RWPE1 (cell line): ENCODE results near the gene FYN.

Experiments
- CTCF ChIA-PET: fragments of 350-600 bp; sonication (Branson Sonifier 250); formaldehyde crosslinking; extraction: SDS; loops from one replicate; lab custom pipeline; 2021; lab: Yijun Ruan, JAX
- POLR2A ChIA-PET: fragments of 400-600 bp; formaldehyde crosslinking; extraction: SDS; loops from one replicate; lab custom pipeline; 2020; ENCODE audit warnings: antibody characterized with exemption; ENCODE audit not compliant: low non-redundant PET; lab: Yijun Ruan, JAX
- DNase-seq: peaks from one replicate; pipeline ENCODE4 v3.0.0; 2012; ENCODE audit warnings: low spot score
- H3K27ac ChIP-seq: fragments of 450-650 bp; 2 replicates; pipeline ENCODE4 v1.5.1; 2017
- TF ChIP-seq, protein P1 (sequence below): fragments of 450-650 bp; conservative IDR thresholded peaks from 2 replicates; pipeline ENCODE4 v1.5.1; 2017; ENCODE audit warnings: low read depth, mild to moderate bottlenecking

FYN gene

DNA sequence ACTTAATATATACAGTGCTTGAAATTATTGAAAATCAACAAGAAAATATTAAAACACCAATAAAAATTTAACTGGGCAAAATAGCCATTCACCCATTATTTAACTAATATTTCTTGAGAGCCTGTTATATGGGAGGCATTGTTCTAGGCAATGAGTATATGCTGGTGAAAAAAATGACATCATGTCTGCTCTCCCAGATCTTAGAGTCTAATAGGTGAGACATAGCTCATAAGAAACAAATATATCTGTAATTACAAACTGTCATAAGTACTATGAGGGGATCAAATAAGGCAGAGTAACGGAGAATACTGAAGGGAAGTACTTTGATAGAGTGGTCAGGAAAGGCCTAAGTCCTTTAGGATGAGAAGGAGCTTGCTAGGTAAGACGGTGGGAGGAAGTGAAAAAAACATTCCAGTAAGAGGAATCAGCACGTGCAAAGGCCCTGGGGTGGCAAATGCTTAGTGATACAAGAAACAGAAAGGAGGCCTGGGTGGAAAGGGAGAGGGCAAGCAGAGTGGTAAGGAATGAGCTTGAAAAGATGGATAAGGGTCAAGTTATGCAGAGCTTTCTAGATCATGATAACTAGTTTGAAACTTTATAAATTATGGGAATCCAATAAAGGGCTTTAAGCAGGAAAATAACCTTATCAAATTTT is 12.2 kb upstream of the FYN start:
- ChIA-PET POLR2A (no interaction called here), CTCF (interaction anchor here (0.6 kb wide), 1 partner anchor 832 kb away, joined by 5 read pairs; no protein-coding TSS in a partner anchor)
- TF ChIP-seq, protein P1, sequence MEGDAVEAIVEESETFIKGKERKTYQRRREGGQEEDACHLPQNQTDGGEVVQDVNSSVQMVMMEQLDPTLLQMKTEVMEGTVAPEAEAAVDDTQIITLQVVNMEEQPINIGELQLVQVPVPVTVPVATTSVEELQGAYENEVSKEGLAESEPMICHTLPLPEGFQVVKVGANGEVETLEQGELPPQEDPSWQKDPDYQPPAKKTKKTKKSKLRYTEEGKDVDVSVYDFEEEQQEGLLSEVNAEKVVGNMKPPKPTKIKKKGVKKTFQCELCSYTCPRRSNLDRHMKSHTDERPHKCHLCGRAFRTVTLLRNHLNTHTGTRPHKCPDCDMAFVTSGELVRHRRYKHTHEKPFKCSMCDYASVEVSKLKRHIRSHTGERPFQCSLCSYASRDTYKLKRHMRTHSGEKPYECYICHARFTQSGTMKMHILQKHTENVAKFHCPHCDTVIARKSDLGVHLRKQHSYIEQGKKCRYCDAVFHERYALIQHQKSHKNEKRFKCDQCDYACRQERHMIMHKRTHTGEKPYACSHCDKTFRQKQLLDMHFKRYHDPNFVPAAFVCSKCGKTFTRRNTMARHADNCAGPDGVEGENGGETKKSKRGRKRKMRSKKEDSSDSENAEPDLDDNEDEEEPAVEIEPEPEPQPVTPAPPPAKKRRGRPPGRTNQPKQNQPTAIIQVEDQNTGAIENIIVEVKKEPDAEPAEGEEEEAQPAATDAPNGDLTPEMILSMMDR, result no peak
- no peak overlapping the region for H3K27ac ChIP-seq
- no peak for DNase-seq

DNA sequence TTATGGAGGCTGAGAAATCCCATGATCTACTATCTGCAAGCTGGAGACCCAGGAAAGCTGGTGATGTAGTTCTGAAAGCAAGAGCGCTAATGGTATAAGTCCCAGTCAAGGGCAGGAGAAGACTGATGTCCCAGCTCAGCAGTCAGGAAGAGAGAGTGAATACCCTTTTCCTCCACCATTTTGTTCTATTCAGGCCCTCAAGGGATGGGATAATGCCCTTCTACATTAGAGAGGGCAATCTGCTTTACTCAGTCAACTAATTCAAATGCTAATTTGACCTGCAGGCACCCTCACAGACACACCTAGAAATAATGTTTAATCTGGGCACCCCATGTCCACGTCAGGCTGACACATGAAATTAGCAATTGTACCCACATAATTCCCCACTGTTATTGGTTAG is 10.8 kb upstream of the FYN start:
- ChIA-PET POLR2A (no interaction called here), CTCF (no interaction called here)
- H3K27ac ChIP-seq, result no peak overlapping the region
- DNase-seq, result no peak
- TF ChIP-seq, protein P1, result no peak

DNA sequence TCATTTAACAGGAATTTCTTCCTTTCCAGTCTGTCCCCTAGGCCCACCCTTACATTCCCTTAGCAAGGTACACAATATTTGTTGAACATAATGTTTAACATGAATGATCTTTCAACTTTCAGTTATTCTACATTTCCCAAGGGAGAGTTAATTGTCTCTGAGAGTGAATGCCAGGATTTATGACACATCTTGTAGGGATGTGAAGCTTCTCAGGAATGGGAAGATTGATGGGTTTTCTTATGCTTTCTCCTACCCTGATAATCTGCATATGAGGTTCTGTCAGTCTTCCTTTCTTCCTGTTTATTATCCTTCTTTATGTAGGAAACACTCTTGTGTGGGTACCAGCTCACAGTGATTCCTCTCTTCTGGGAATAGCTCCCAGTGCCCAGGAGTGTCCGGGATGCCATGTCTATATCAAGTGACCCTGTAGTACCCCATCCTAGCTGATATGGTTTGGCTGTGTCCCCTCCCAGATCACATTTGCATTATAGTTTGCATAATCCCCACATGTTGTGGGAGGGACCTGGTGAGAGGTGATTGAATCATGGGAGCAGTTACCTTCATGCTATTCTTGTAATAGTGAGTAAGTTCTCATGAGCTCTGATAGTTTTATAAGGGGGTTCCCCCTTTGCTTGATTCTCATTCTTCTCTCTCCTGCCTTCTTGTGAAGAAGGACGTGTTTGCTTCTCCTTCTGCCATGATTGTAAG is 7.1 kb upstream of the FYN start:
- no peak overlapping the region for H3K27ac ChIP-seq
- CTCF ChIA-PET, result no interaction called here
- TF ChIP-seq, protein P1, result no peak
- DNase-seq, result peak; percentile 7
- POLR2A ChIA-PET, result no interaction called here

DNA sequence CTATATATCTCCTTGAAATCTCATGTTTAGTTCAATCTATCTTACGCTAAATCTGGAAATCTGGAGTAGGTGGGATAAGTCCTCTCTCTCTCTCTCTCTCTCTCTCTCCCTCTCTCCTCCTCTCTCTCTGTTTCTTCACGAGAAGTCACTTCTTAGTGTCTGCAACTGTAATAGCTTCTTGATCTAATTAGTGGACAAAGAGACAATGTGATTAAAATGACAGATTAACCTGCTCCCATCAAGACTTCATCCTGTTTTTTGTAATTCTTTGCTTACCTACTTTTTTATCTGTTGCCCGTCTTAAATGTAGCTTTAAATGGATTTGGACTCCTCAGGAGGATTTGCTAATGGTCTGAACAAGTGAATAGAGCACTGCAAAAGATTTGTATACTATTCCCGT is 2.5 kb upstream of the FYN start:
- ChIA-PET POLR2A (no interaction called here), CTCF (no interaction called here)
- DNase-seq, result no peak

DNA sequence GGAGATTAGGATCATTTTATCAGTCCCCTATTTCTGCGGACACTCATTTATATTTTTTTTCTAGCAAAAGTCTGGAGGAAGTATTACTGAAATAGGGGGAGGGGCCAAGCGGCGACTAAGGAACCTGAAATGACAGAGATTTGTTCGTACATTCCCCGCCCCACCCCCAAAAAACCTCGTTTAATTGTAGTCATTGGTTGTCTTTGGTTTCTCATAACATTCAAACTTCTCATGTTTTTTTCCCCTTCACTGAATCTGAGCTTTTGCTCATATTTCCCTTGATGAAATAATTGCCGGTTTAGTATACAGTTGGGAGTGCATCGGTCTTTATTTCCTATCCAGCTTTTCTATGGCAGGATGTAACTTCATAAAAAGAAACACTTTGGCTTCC is 768 bp upstream of the FYN start:
- POLR2A ChIA-PET, result no interaction called here
- DNase-seq, result no peak
- H3K27ac ChIP-seq, result no peak overlapping the region

More for the DNA sequence above, 2.5 kb upstream of the FYN start:
- H3K27ac ChIP-seq, result no peak overlapping the region
- TF ChIP-seq, protein P1, result no peak

More for the DNA sequence above, 768 bp upstream of the FYN start:
- CTCF ChIA-PET, result interaction anchor here (1.3 kb wide), 1 partner anchor 169 kb away, joined by 5 read pairs; no protein-coding TSS in a partner anchor
- TF ChIP-seq, protein P1, result no peak
